Liver (tissue), 3 donors: ENCODE results near the gene NKAIN2.

Experiments
- SP1 ChIP-seq: IDR thresholded peaks from 2 replicates; pipeline ENCODE4 v1.6.1; 2018; ENCODE audit warnings: antibody characterized with exemption, mild to moderate bottlenecking
- YY1 ChIP-seq: IDR thresholded peaks from 2 replicates; pipeline ENCODE4 v1.6.1; 2016; ENCODE audit warnings: antibody characterized with exemption, mild to moderate bottlenecking
- TF ChIP-seq, protein P1 (sequence below): fragments of 150-350 bp; IDR thresholded peaks from 2 replicates; pipeline ENCODE4 v1.5.1; 2017; ENCODE audit warnings: improper control_type of control experiment, low read depth, low read length; ENCODE audit not compliant: missing input control
- donor health status: healthy.
- donor health status: healthy.

GRCh38 chr6:124800222-124800621, 996.6 kb downstream of the NKAIN2 start:
- TF ChIP-seq, protein P1, sequence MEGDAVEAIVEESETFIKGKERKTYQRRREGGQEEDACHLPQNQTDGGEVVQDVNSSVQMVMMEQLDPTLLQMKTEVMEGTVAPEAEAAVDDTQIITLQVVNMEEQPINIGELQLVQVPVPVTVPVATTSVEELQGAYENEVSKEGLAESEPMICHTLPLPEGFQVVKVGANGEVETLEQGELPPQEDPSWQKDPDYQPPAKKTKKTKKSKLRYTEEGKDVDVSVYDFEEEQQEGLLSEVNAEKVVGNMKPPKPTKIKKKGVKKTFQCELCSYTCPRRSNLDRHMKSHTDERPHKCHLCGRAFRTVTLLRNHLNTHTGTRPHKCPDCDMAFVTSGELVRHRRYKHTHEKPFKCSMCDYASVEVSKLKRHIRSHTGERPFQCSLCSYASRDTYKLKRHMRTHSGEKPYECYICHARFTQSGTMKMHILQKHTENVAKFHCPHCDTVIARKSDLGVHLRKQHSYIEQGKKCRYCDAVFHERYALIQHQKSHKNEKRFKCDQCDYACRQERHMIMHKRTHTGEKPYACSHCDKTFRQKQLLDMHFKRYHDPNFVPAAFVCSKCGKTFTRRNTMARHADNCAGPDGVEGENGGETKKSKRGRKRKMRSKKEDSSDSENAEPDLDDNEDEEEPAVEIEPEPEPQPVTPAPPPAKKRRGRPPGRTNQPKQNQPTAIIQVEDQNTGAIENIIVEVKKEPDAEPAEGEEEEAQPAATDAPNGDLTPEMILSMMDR, result no peak
- TF ChIP-seq YY1, result no peak
- no peak for TF ChIP-seq SP1
